Stimulated activated CD8-positive, alpha-beta memory T cell treated with anti-CD3 and anti-CD28 coated beads, Interleukin-15, amount 100 ng/mL, for 24 hours (primary cell): ENCODE data around the gene PLPPR2.
"Not testable (repeated sequence)": the region's sequence is repeated elsewhere in the genome, so short reads cannot be mapped to it uniquely, and the experiment has no call there.

Source experiments
- DNase-seq: peaks from one replicate; pipeline ENCODE4 v3.0.0-alpha.2; 2020; ENCODE audit warnings: low read depth

The PLPPR2 gene

DNA sequence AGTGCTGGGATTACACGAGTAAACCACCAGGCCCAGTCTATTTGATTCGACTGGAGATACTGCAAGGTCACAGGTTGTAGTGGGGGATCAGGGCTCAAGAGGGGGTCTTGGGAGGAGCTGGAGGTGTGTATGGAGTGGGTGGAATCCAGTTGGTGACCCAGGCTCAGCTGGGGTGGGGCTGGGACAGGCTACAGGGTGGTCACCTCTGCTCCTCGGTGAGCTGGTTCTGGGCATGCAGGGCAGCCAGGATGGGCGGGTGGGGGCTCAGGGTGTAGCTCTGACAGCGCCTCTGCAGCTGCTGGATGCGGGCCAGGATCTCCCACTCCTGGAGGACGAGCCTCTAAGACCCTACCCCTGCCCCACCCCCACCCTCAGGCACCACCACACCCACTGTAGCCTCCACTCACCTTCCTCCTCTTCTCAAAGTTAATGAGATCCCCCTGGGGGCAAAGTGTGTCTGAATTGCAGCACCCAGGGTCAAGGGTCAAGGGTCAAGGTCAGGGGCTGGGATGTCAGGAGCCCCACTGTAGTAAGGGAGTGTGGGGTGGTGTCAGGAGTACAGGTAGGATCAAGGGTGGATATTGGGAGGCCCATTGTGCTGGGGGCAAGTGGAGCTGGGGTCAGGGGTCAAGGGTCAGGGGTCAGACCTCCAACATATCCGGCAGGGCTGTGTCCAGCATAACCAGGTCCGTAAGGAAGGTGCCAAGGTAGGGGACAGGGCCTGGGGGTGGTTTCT lies 46.7 kb downstream of the PLPPR2 start:
- no peak for DNase-seq

DNA sequence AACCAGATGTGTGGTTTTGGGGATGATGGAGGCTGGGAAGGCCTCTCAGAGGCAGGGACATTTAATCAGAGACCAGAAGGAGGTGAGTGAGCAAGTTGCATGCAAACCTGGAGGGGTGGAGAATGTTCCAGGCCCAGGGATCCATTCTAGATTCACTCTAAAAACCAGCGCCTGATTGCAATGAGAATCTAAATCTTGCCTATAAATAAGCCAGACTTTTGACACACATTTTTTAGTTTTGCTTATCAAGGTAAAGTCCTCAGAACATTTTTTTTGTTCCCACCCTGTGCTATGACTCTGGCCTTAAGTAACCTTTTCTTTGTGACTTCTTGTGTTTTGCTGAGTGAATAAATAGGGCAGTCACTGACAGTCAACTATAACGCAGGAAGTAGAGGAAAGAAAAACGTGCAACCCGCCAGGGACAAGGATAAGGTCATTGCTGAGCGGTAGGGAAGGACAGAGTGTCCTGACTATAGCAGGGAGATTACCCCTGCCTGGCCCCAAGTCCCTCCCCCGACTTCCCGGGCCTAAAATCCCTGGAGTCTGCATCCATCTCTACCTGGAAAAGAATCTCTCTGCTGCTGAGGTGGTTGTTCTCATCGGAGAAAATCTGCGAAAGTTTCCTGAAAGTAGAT lies 49.5 kb downstream of the PLPPR2 start:
- DNase-seq = no peak

DNA sequence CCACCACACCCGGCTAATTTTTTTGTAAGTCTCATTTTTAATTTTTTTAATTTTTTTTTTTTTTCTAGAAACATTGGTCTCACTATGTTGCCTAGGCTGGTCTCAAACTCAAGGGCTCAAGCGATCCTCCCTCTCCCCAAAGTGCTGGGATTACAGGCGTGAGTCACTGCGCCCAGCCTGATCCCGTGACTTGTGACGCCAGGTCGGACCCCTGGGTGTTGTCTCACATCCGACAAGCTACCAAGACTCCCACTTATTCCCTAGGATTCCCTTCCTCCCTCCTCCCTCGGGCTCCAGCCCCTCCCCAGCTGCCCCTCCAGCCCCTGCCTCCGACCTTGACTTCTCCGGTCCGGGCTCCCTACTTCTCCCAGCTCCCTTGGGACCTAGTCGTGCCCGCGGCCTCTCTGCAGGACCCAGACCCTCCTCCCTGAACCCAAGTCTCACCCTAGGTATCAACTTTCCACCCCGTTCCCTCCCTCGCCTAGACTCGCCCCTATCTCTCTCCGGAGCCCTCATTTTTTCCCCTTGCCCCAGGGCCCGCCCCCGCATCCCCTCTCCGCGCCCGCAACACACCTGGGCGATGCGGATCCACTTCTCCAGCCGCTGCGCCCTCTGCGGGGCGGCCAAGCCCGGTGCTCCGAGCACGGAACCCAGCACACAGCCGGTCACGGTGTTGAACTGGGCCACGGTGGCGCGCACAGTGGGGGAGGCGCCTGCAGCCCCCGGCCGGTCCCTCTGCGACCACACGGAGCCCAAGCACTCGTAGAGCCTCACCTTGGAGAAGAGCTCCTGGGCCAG lies 50.8 kb downstream of the PLPPR2 start:
- no peak for DNase-seq

DNA sequence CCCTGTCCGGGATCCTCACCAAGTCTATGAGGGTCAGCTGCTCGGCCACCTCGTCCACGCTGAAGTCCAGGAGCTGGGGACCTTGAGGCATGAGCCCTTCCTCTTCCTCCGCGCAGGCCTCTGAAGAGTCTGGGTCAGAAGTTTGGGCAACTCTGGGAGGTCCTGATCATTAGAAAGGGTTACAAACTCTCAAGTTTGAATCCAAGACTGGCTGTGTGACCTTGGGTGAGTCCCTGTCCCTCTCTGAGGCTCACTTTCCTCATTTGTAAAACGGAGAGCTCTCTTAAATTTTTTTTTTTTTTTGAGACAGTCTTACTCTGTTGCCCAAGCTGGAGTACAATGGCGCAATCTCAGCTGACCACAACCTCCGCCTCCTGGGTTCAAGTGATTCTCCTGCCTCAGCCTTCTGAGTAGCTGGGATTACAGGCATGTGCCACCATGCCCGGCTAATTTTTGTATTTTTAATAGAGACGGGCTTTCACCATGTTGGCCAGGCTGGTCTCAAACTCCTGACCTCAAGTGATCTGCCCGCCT lies 51.5 kb downstream of the PLPPR2 start:
- DNase-seq = not testable (repeated sequence)

DNA sequence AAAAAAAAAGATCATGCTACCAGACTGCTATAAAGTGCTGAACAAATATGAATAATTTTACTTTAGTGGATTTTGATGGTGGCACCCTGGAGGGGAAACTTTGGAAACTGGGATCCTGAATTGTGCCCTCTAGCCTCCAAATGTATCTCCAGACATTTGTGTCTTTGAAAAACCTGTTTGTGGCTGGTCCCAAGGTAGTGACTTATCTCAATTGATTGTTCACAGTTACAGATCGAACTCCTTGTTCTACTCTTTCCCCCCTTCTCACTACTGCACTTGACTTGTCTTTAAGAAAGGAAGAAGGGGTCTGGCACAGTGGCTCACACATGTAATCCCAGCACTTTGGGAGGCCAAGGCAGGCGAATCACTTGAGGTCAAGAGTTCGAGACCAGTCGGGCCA lies 53.4 kb downstream of the PLPPR2 start:
- DNase-seq = no peak

DNA sequence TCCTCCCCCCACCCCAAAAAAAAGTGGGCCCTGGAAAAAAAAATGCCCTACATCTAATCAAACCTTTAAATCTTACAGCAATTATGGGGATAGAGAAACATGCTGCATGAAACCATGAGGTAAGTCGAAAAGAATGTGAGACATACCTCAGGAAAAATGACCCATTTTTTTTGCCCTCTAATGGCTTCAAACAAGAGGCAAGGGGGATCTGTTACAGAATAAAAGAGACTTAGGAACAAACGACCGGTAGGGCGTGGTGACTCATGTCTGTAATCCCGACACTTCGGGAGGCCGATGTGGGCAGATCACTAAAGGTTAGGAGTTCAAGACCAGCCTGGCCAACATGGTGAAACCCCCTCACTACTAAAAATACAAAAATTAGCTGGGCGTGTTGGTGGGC lies 55.5 kb downstream of the PLPPR2 start:
- DNase-seq = no peak

DNA sequence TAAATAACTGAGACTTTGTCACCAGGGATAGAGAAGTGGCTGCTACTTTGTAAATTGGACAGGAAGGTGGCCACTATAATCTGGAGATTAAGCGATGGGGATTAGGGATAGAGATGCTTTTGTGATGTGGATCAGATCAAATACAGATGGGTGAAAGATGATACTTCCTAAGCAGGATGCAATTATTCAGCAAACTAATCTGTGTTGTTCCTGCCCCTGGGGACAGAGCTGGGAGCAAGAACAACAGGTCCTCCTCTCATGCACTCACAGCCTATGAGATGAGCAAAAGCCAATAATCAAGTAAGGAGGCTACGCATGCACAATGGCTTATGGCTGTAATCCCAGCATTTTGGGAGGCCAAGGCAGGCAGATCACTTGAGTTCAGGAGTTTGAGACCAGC lies 59.3 kb downstream of the PLPPR2 start:
- no peak for DNase-seq
